Mesodermal cell (in vitro differentiated cells): ENCODE measurements around the gene TPR.

ENCODE experiments used
- H3K27ac ChIP-seq: 2 replicates; pipeline ENCODE4 v1.7.0; 2013; ENCODE audit warnings: mild to moderate bottlenecking, low read depth, low read length, moderate library complexity; ENCODE audit not compliant: severe bottlenecking
- H3K36me3 ChIP-seq: 2 replicates; pipeline ENCODE4 v1.7.1; 2013; ENCODE audit warnings: mild to moderate bottlenecking, low read length, moderate library complexity; ENCODE audit not compliant: control insufficient read depth, insufficient read depth
- H3K4me1 ChIP-seq: one replicate; pipeline ENCODE4 v1.7.1; 2013; ENCODE audit warnings: mild to moderate bottlenecking, low read length; ENCODE audit not compliant: insufficient read depth, control insufficient read depth, poor library complexity, severe bottlenecking
- H3K4me3 ChIP-seq: 2 replicates; pipeline ENCODE4 v1.7.0; 2013; ENCODE audit warnings: low read length, control low read depth, mild to moderate bottlenecking; ENCODE audit not compliant: insufficient read depth, poor library complexity, severe bottlenecking; ENCODE audit errors: extremely low read depth
- H3K9me3 ChIP-seq: 2 replicates; pipeline ENCODE4 v1.7.1; 2013; ENCODE audit warnings: mild to moderate bottlenecking, low read length, moderate library complexity; ENCODE audit not compliant: control insufficient read depth
- WGBS, 2 experiments: methylation state at CpG; one replicate each; pipeline ENCODE4 v1.1.5; 2013; ENCODE audit warnings: missing lambda C conversion rate in 2 of 2; ENCODE audit not compliant: insufficient coverage in 2 of 2; 5-methylcytosine and 5-hydroxymethylcytosine counted together

The TPR gene

GRCh38 chr1:186327331-186327730, 47.7 kb downstream of the TPR start:
- WGBS, 2 experiments = no CpG with 5 or more reads among the region's 1 CpG
- no peaks in the 10 kb centered on the region for H3K9me3 ChIP-seq
- H3K27ac ChIP-seq = no peak overlapping the region
- no peaks in the 10 kb centered on the region for H3K4me1 ChIP-seq
- no peak overlapping the region for H3K4me3 ChIP-seq
- peaks cover 56% of the 10 kb centered on the region for H3K36me3 ChIP-seq

GRCh38 chr1:186326009-186326408, 49.0 kb downstream of the TPR start:
- no peak overlapping the region for H3K4me3 ChIP-seq
- WGBS, 2 experiments = 100% methylated on average over 1 of the region's 1 CpG
- H3K27ac ChIP-seq = peak overlapping the region; percentile 2
- H3K36me3 ChIP-seq = peaks cover 57% of the 10 kb centered on the region
- H3K4me1 ChIP-seq = no peaks in the 10 kb centered on the region
- no peaks in the 10 kb centered on the region for H3K9me3 ChIP-seq

- Histone ChIP-seq H3K4me1 (no peaks in the 10 kb centered on the region), H3K27ac (no peak overlapping the region), H3K36me3 (peaks cover 53% of the 10 kb centered on the region), H3K4me3 (no peak overlapping the region), H3K9me3 (no peaks in the 10 kb centered on the region)
- WGBS, 2 experiments = no CpG with 5 or more reads among the region's 2 CpGs
Observed at GRCh38 chr1:186325239-186325638, 49.8 kb downstream of the TPR start.

- no peaks in the 10 kb centered on the region for H3K9me3 ChIP-seq
- WGBS, 2 experiments = 100% methylated on average over 3 of the region's 4 CpGs; no CpG with 5 or more reads in 1 of the 2 experiments
- H3K4me3 ChIP-seq = no peak overlapping the region
- H3K27ac ChIP-seq = no peak overlapping the region
- H3K36me3 ChIP-seq = peaks cover 52% of the 10 kb centered on the region
- no peaks in the 10 kb centered on the region for H3K4me1 ChIP-seq
Observed at GRCh38 chr1:186323865-186324264, 51.2 kb downstream of the TPR start.

GRCh38 chr1:186315570-186315969, 59.5 kb downstream of the TPR start:
- Histone ChIP-seq H3K36me3 (peaks cover 65% of the 10 kb centered on the region), H3K9me3 (no peaks in the 10 kb centered on the region), H3K4me3 (no peak overlapping the region), H3K27ac (no peak overlapping the region), H3K4me1 (no peaks in the 10 kb centered on the region)
- 91% methylated on average over 3 of the region's 3 CpGs for WGBS, 2 experiments

- no peaks in the 10 kb centered on the region for H3K9me3 ChIP-seq
- no peak overlapping the region for H3K4me3 ChIP-seq
- no peak overlapping the region for H3K27ac ChIP-seq
- peaks cover 34% of the 10 kb centered on the region for H3K36me3 ChIP-seq
- no peaks in the 10 kb centered on the region for H3K4me1 ChIP-seq
- WGBS, 2 experiments = 100% methylated on average over 2 of the region's 3 CpGs; no CpG with 5 or more reads in 1 of the 2 experiments
Observed at GRCh38 chr1:186311375-186312051, 63.5 kb downstream of the TPR start.

- Histone ChIP-seq H3K36me3 (peaks cover 24% of the 10 kb centered on the region), H3K9me3 (no peaks in the 10 kb centered on the region), H3K4me3 (no peak overlapping the region), H3K27ac (no peak overlapping the region), H3K4me1 (no peaks in the 10 kb centered on the region)
- WGBS, 2 experiments = 75 to 98% methylated on average over 1 to 3 of the region's 4 CpGs
Observed at GRCh38 chr1:186310307-186310706, 64.7 kb downstream of the TPR start.

- 94 to 100% methylated on average over 2 to 4 of the region's 6 CpGs for whole genome bisulfite sequencing, 2 experiments
- H3K9me3 ChIP-seq = no peaks in the 10 kb centered on the region
Observed at GRCh38 chr1:186308264-186309060, 66.6 kb downstream of the TPR start.

GRCh38 chr1:186307445-186307844, 67.6 kb downstream of the TPR start:
- no peak overlapping the region for H3K27ac ChIP-seq
- 100% methylated on average over 1 to 2 of the region's 6 CpGs for WGBS, 2 experiments

More at GRCh38 chr1:186308264-186309060, 66.6 kb downstream of the TPR start:
- Histone ChIP-seq H3K27ac (no peak overlapping the region), H3K4me1 (no peaks in the 10 kb centered on the region), H3K4me3 (no peak overlapping the region), H3K36me3 (peaks cover 15% of the 10 kb centered on the region)

GRCh38 chr1:186306533-186306932, 68.5 kb downstream of the TPR start:
- H3K4me1 ChIP-seq = no peaks in the 10 kb centered on the region
- WGBS, 2 experiments = 80 to 100% methylated on average over 1 of the region's 3 CpGs
- H3K9me3 ChIP-seq = no peaks in the 10 kb centered on the region
- H3K27ac ChIP-seq = no peak overlapping the region
- no peak overlapping the region for H3K4me3 ChIP-seq
- H3K36me3 ChIP-seq = peaks cover 3% of the 10 kb centered on the region

More at GRCh38 chr1:186307445-186307844, 67.6 kb downstream of the TPR start:
- Histone ChIP-seq H3K9me3 (no peaks in the 10 kb centered on the region), H3K36me3 (peaks cover 9% of the 10 kb centered on the region), H3K4me1 (no peaks in the 10 kb centered on the region), H3K4me3 (no peak overlapping the region)
